ENCODE measurements around the gene CDK12.

CDK12 gene

GRCh38 chr17:39551879-39552278 is 90.6 kb downstream of the CDK12 start:
- DNase-seq = no peak

- DNase-seq = peak; percentile 46
These were observed 92.2 kb downstream of the CDK12 start for GRCh38 chr17:39553341-39553945.

DNA sequence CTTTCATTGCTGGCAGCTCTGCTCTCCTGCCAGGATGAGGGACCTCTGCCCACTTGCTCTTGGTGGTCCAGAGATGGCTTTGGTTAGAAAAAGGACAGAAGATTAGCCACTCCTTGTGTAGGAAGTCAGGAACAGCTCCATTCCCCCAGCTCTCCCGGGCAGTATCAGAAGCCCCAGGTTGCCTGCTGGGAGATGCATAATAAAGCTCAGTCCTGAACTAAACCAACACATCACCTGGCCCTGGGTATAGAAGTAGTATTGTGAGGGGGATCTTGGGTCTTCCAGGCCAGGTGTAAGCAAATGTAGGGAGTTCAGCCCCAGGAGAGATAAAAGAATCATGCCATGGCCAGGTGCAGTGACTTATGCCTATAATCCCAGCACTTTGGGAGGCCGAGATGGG is 94.1 kb downstream of the CDK12 start:
- no peak for DNase-seq

DNA sequence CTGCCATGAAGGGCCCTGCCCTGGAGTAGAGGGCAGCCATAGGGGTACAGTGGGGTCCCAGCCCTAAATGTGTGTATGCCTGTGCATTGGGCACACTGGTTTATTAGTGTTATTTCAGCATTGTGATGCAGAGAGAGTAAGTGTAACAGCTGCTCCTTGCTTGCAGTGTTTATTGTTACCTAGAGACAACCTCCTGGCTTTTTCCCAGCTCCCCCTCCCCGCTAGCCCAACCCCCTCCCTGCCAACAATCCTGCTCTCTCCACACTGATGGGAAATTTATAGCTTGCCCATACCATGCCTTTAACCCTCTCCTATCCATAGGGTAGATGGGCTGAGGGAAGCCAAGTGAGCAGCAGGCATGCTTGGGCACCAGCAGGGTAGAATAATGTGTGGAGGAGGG is 95.1 kb downstream of the CDK12 start:
- no peak for DNase-seq

GRCh38 chr17:39562395-39562794 is 101.1 kb downstream of the CDK12 start:
- no peak for DNase-seq

- DNase-seq = no peak
These were observed 101.7 kb downstream of the CDK12 start for GRCh38 chr17:39562976-39563375.

GRCh38 chr17:39563476-39563875 is 102.2 kb downstream of the CDK12 start:
- DNase-seq = no peak

GRCh38 chr17:39564211-39564848 is 103.0 kb downstream of the CDK12 start:
- peak; percentile 19 for DNase-seq

DNA sequence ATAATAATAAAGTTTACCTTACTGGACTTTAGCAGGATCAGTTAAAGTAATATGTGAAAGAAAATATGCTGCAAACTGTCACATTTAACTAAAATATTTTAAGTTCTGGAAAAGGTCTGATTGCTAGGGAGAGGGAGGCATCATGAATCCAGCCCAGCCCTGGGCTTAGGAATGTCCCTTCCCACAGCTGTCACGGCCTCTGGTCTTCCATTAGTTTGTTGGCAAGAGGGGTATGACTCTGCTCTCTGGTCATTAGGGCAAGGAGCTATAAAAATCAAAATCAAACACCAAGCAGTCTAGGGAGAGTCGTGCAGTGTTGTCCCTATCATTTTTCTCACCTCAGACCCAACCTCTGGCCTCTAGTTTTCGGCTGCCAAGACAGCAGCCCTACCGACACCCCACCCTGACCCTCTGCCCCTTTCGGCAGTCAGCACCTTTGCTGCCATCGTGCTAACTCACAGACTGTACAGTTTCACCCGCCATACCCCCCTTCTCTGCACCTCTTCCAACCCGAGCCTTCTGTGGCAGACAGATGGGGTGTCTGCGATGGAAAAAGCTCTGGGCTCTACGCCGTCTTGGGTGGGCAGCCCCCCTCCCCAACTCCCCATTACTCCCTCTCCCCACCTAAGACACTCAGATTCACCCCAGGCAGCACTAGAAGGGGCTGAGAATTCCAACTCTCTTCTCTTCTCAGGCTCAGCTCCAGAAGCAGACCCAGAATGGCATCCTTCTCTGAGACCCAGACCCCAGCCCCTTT is 105.0 kb downstream of the CDK12 start:
- DNase-seq = no peak

DNA sequence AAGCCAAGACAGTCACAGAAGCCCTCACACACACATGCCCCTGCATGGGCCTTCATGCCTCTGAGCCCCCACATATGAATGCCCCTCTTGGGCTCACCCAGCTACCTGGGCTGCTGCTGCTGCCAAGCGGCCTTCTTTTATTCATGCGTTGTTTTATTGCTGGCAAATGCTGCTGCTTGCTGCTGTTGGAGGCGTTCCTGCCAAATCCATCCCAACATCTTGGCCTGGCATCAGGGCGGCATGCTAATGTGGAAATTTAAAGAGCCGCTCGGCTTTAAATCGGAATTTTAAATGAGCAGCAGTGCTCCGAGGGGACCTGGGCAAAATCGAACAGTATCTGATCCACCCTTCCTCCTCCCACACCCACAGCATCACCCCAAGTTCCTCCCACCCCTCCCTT is 107.4 kb downstream of the CDK12 start:
- no peak for DNase-seq

DNA sequence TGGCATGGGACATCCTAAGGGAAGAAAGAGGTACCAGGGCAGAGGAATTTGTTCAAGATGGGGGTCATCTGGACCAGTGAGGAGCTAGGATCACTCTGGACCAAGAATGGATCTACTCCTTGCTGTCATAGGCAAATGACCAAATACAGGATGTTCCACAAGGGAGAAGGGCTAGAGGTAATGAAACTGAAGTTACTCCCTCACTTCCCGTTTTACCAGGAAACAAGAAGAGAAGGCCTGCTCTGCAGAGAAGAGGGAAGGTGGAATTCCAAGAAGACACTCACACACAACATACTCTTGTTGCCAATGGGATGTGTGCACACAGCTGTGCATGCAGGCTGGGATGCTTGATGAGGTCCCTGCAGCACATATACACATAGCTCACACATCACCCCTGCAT is 107.8 kb downstream of the CDK12 start:
- no peak for DNase-seq

GRCh38 chr17:39572121-39572520 is 110.8 kb downstream of the CDK12 start:
- no peak for DNase-seq

DNA sequence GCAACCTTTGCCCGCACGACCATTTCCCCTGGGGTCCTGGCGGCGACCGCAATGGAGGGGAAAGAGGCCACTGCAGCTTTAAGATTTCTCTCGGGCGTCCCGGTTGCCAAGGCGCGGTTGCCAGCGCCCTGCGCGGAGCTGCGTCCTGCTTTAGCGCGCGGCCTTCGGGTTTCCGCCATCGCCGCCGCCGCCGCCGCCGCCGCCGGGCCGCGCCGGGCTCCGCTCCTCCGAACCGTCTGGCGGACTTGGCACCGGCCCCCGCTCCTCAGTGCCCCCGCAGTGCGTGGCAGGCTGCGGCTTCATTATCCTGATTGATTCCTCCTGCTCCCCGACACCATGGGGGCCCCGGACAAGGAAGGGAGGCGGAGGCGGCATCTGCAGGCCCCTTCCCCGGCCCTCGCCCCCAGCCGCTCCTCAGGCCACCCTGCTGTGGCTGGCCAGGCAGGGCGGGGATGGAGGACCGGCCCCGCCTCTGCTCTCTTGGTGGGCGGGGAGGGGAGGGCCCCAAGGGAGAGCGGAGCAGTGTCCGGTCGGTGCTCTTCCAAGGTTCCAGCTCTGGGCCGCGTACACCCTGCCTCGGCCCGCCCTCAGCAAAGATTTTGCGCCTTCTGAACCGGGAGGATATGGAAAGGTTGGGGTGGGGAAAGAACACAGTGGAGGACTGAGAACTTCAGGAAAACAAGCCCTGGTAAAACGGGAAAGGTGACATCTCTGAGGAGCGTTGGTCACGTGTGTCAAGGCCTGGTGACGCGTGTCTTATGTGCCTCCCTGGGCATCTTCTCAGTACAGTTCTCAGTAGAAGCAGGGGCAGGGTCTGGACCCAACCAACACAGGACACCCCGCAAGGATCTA is 112.4 kb downstream of the CDK12 start:
- DNase-seq = peak; percentile 70

DNA sequence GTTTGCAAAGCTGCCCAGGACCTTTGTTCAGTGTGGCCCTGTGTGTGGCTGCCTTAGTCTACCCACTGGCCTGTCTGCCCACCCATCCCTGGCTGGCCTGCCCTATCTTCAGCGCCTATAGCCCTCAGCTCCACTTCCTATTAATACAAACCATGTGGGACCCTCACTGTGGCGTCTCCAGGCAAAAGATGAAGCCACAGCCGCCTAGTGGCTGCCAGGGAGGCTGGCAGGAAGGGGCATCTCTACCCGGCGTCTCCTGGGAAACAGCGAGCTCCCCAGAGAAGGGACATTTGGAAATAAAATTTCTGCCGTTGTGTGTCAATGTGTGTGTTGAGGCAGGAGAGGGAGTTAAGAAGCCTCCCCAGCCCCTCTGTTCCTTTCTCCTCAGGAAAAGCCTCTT is 114.9 kb downstream of the CDK12 start:
- DNase-seq = no peak

GRCh38 chr17:39578272-39578671 is 117.0 kb downstream of the CDK12 start:
- no peak for DNase-seq

DNA sequence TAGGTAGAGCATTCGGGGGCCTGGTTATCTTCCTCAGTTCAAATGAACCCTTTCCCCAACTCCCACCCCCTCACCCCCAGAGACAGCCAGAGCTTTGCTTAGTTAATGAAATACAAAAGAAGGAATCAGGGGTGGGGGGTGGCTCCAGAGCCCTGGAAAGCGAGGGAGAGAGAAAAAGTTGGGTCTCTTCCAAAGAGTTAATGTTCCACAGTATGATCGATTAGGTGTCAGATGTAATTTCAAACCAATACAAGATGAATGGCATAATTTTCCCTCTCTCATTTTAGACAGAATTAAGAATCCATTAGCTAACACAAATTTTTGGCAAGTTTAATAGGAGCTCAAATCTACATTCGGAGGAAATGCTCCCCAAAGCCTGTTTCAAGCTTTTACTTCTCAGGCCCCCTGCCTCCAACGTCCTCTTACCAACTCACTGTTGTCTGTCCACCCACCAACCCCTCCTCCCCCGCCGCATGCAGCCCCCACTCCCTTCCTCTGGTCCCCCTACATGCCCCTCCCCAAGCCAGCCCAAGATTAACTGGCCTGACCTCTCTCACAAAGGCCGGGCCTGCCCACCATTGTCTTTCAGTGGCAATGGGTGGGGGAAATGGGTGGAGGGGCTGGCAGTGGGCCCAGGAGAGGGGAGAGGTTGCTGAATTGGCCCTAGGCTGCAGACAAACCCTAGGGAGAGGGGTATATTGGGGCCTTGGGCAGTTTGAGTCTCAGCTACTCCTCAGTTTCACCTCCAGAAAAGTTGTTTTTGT is 118.2 kb downstream of the CDK12 start:
- DNase-seq = no peak

- DNase-seq = no peak
These were observed 118.8 kb downstream of the CDK12 start for GRCh38 chr17:39580082-39580468.

- no peak for DNase-seq
These were observed 119.9 kb downstream of the CDK12 start for GRCh38 chr17:39581071-39581758.

GRCh38 chr17:39581759-39582085 is 120.4 kb downstream of the CDK12 start:
- DNase-seq = no peak

GRCh38 chr17:39582658-39583057 is 121.4 kb downstream of the CDK12 start:
- no peak for DNase-seq
